GM12878 (cell line): Measurements from ENCODE around the gene NKAIN1. TPM values are rescaled to one million over a fixed set of nuclear protein-coding genes. Genes with fewer than 3 reads are reported as not detected.
A peak's percentile ranks its signal among the peaks of the same experiment; 100 is the strongest.

Source experiments
- ATAC-seq: fragments of 200-7000 bp; cut with Tn5 transposase; 3 replicates; pipeline ENCODE4 v1.9.1; 2020; ENCODE audit warnings: mild to moderate bottlenecking, moderate library complexity
- Bru-seq: library from RNA; stranded (reverse); fragments of 400-500 nt; gene quantifications from one replicate; lab custom pipeline; 2021; lab: Mats Ljungman, UMichigan
- BruChase-seq, 2 experiments: library from RNA; stranded (reverse); fragments of 400-500 nt; gene quantifications; one replicate each; lab custom pipeline; 2021; lab: Mats Ljungman, UMichigan
- BruUV-seq: library from RNA; stranded (reverse); fragments of 400-500 nt; replicated peaks from 2 replicates; lab custom pipeline; 2021; lab: Mats Ljungman, UMichigan
- CTCF ChIA-PET: fragments of 300-600 bp; sonication (Branson Sonifier 250); formaldehyde crosslinking; extraction: SDS; loops from one replicate; lab custom pipeline; 2021; ENCODE audit warnings: inconsistent platforms; lab: Yijun Ruan, JAX
- POLR2A ChIA-PET: fragments of 350-600 bp; formaldehyde crosslinking; extraction: SDS; loops from one replicate; lab custom pipeline; 2021; ENCODE audit warnings: inconsistent platforms; lab: Charles Lee
- RAD21 ChIA-PET: fragments of 300-600 bp; sonication (Branson Sonifier 250); formaldehyde crosslinking; loops from one replicate; lab custom pipeline; 2023; ENCODE audit warnings: antibody characterized with exemption; ENCODE audit not compliant: unreplicated experiment; lab: Charles Lee
- SMC1A ChIA-PET: fragments of 300-600 bp; sonication (Branson Sonifier 250); formaldehyde crosslinking; loops from one replicate; lab custom pipeline; 2023; ENCODE audit not compliant: unreplicated experiment, uncharacterized antibody; lab: Charles Lee
- DNase-seq: peaks from one replicate; pipeline ENCODE4 v3.0.0-alpha.2; 2011; ENCODE audit warnings: low read depth, low spot score
- FAIRE-seq: peaks from 3 replicates; lab custom pipeline; 2011; peaks lifted over from hg19 to GRCh38; lab: Jason Lieb, UNC
- H2AFZ ChIP-seq: 2 replicates; pipeline ENCODE4 v1.6.0; 2011; ENCODE audit warnings: low read depth, low read length, control low read depth; ENCODE audit not compliant: control insufficient read depth
- H3K27ac ChIP-seq: 2 replicates; pipeline ENCODE4 v1.5.1; 2011; ENCODE audit warnings: control low read depth; ENCODE audit not compliant: control insufficient read depth, insufficient read depth
- H3K27me3 ChIP-seq, 2 experiments: replicated peaks in 1 of 2; 2 replicates each; pipeline versions ENCODE4 v1.6.0 to v1.6.1; 2011; ENCODE audit warnings: low read length in 1 of 2; ENCODE audit not compliant: control insufficient read depth in 2 of 2, insufficient read depth in 2 of 2
- H3K36me3 ChIP-seq, 2 experiments: 2 replicates each; pipeline ENCODE4 v1.5.1; 2011; ENCODE audit warnings: low read length in 1 of 2; ENCODE audit not compliant: control insufficient read depth in 2 of 2, insufficient read depth in 2 of 2
- H3K4me1 ChIP-seq: 2 replicates; pipeline ENCODE4 v1.6.1; 2011; ENCODE audit warnings: mild to moderate bottlenecking, low read length, moderate library complexity, mixed read lengths; ENCODE audit not compliant: control insufficient read depth, insufficient read depth
- H3K4me2 ChIP-seq: 2 replicates; pipeline ENCODE4 v1.6.0; 2011; ENCODE audit warnings: control low read depth; ENCODE audit not compliant: control insufficient read depth, insufficient read depth
- H3K4me3 ChIP-seq: fragments of 200-600 bp; sonication (generic); 2 replicates; pipeline ENCODE4 v1.5.1; 2016
- H3K79me2 ChIP-seq: 2 replicates; pipeline ENCODE4 v1.6.0; 2011; ENCODE audit warnings: low read length; ENCODE audit not compliant: control insufficient read depth, insufficient read depth
- H3K9ac ChIP-seq: 2 replicates; pipeline ENCODE4 v1.8.0; 2011; ENCODE audit warnings: low read length, control low read depth, mixed read lengths; ENCODE audit not compliant: control insufficient read depth, insufficient read depth
- H3K9me3 ChIP-seq: replicated peaks from 3 replicates; pipeline ENCODE4 v1.5.1; 2011; ENCODE audit warnings: mild to moderate bottlenecking, low read length; ENCODE audit not compliant: control insufficient read depth, insufficient read depth
- H4K20me1 ChIP-seq: 2 replicates; pipeline ENCODE4 v1.6.0; 2011; ENCODE audit not compliant: control insufficient read depth, insufficient read depth
- EP300 ChIP-seq, 2 experiments: fragments of 150-350 bp in 1 of 2; IDR thresholded peaks; 2 replicates each; pipeline ENCODE4 v1.6.1; 2011 to 2012; ENCODE audit warnings: low read depth in 2 of 2, low read length in 2 of 2, borderline replicate concordance in 1 of 2, improper control_type of control experiment in 1 of 2, inconsistent platforms in 1 of 2; ENCODE audit not compliant: control insufficient read depth in 1 of 2
- SUZ12 ChIP-seq: fragments of 200-600 bp; sonication (generic); IDR thresholded peaks from one replicate; pipeline ENCODE4 v1.6.1; 2018; ENCODE audit warnings: antibody characterized with exemption, mild to moderate bottlenecking; ENCODE audit not compliant: unreplicated experiment
- WGBS: methylation state at CpG from one replicate; pipeline ENCODE4 v1.1.6; 2016; ENCODE audit warnings: low lambda C conversion rate; ENCODE audit not compliant: insufficient replicate concordance, insufficient coverage; ENCODE audit errors: missing lambda C conversion rate; 5-methylcytosine and 5-hydroxymethylcytosine counted together
- in situ Hi-C: fragments of 300-500 bp; cut with MboI; formaldehyde crosslinking; loops from 9 replicates; pipeline ENCODE4 v1.14.3; 2018; ENCODE audit warnings: mixed read lengths
- intact Hi-C: fragments of 100-400 bp; cut with micrococcal nuclease; formaldehyde crosslinking; loops from one replicate; pipeline ENCODE4 v1.14.2; 2022; ENCODE audit not compliant: unreplicated experiment
- long read RNA-seq, 2 experiments: library from polyadenylated mRNA; unstranded; transcript quantifications; one replicate each; pipeline ENCODE4 v2.0.0, GENCODE V29; 2019 to 2020
- polyA minus RNA-seq, 3 experiments: library from RNA; depleted of rRNA, polyadenylated mRNA; stranded (reverse); fragments of >200 nt; gene quantifications; 2 replicates each; pipeline ENCODE4 v1.2.3, GENCODE V29; 2011
- polyA plus RNA-seq, 11 experiments: library from polyadenylated mRNA; depleted of rRNA in 4 of 11; unstranded in 6 of 11; stranded (reverse) in 5 of 11; fragments of >200 nt; fragmentation: Nextera tagmentation in 4 of 11; fragmentation: Illumina TruSeq in 1 of 11; extraction: Ambion mirVana in 4 of 11; extraction: Trizol in 1 of 11; gene quantifications; 1 replicate in 1 of 11; 2 replicates in 10 of 11; pipeline versions ENCODE4 v1.2.1 to v1.2.3, GENCODE V29; 2011 to 2016; ENCODE audit warnings: inconsistent platforms in 2 of 11, missing spikeins in 2 of 11, low read depth in 1 of 11
- total RNA-seq, 4 experiments: library from RNA; depleted of rRNA in 3 of 4; stranded (reverse); fragments of >200 nt in 3 of 4; fragmentation: Illumina TruSeq in 1 of 4; extraction: Trizol in 1 of 4; gene quantifications; 2 replicates each; pipeline versions ENCODE4 v1.2.1 to v1.2.3, GENCODE V29; 2013 to 2021

The NKAIN1 gene
- not detected in 2 replicates for total RNA-seq (2013; cell fraction: nucleolus; rRNA removed)
- total RNA-seq (2014; rRNA removed) (not detected in 2 replicates), total RNA-seq (2014; rRNA removed; fragmentation: Illumina TruSeq; extraction: Trizol) (not detected in 2 replicates), total RNA-seq (2021) (not detected in 2 replicates), polyA plus RNA-seq (2011; rRNA removed) (not detected in 2 replicates), polyA plus RNA-seq (2014; fragmentation: Illumina TruSeq; extraction: Trizol) (not detected in 2 replicates), polyA plus RNA-seq (2014; fragmentation: Nextera tagmentation; extraction: Ambion mirVana) (not detected), polyA plus RNA-seq (2014; rRNA removed) (not detected in 2 replicates), polyA plus RNA-seq (2016; fragmentation: Nextera tagmentation; extraction: Ambion mirVana) (not detected), polyA minus RNA-seq (2011; rRNA and poly(A)+ RNA removed) (not detected in 2 replicates), Bru-seq, nascent RNA (percentile 6 among the genes with signal in this experiment), BruChase-seq, experiment 1, labeled RNA remaining after a 6-hour chase (percentile 4 among the genes with signal in this experiment), BruChase-seq, experiment 2, labeled RNA remaining after a 2-hour chase (percentile 4 among the genes with signal in this experiment)
- not detected for polyA plus RNA-seq (2011; ENCODE audit: low read depth)
- not detected in 2 replicates for polyA plus RNA-seq (2011; cell fraction: cytosol; rRNA removed)
- polyA plus RNA-seq (2011; cell fraction: nucleus; rRNA removed) = not detected in 2 replicates
- polyA plus RNA-seq (2012) = not detected in 2 replicates
- not detected in 2 replicates for polyA minus RNA-seq (2011; cell fraction: cytosol; rRNA and poly(A)+ RNA removed)
- polyA minus RNA-seq (2011; cell fraction: nucleus; rRNA and poly(A)+ RNA removed) = not detected in 2 replicates
- long read RNA-seq, experiment 1 = 0 reads
- long read RNA-seq, experiment 2 = 0 reads

DNA sequence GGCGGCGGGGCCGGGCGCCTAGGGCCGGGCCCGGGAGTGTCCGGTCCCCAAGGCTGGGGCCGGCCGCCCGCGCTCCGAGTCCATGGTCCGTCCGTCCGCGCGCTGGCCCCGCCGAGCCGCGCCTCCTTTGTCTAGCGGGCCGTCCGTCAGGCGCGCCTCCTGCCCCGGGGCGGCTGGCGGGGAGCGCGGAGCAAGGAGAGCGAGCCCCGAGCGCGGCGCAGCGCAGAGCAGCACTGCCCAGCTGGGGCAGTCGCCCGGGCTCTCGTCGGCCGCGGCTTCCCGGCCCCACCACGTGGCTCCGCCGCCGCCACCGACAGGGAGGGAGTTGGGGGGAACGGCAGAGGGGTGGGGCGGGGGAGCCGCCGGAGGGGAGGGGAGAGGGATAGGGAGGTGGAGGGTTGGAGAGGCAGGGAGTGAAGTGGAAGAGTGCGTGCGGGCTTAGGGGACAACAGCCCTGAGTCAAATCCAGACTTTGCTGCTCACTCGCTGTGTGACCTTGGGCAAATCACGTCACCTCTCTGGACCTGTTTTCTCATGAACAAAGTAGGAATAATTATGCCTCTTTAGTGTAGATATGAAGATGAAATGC is at the start of gene NKAIN1:
NKAIN1 (minus strand) TSS at position 235 of the 589 bp plus-strand sequence. CDS start 340 bp downstream, outside the sequence.
- Histone ChIP-seq H3K79me2 (no peaks in the 10 kb centered on the region), H3K4me2 (no peak within 1 kb of the TSS), H3K9ac (no peak within 1 kb of the TSS), H4K20me1 (no peaks in the 10 kb centered on the region), H3K4me1 (no peaks in the 10 kb centered on the region), H3K4me3 (no peak within 1 kb of the TSS), H3K27ac (no peak within 1 kb of the TSS), H3K36me3 (no peaks in the 10 kb centered on the region), H3K9me3 (no peaks in the 10 kb centered on the region), H3K27me3 (peaks cover 5 to 8% of the 10 kb centered on the region in 2 experiments), H2AFZ (no peak within 1 kb of the TSS)
- ChIA-PET CTCF (no interaction called here), POLR2A (no interaction called here), RAD21 (no interaction called here), SMC1A (no interaction called here)
- no peak for DNase-seq
- TF ChIP-seq SUZ12 (peak; percentile 61), EP300 (IDR thresholded peaks at IDR 0.05; ENCODE audit: borderline replicate concordance in 1 of 2, control insufficient read depth in 1 of 2, low read depth in 2 of 2, low read length in 2 of 2) (no peak)
- intact Hi-C loops = no loop called here
- FAIRE-seq = no peak
- no peak for ATAC-seq
- in situ Hi-C loops = no loop called here
- 3% methylated on average over 12 of the region's 57 CpGs for WGBS
- BruUV-seq = no TSS peak
